Fibroblast of the conjunctiva (primary cell): ENCODE measurements around the gene FLCN.
"Not testable (repeated sequence)": the region's sequence is repeated elsewhere in the genome, so short reads cannot be mapped to it uniquely, and the experiment has no call there.

Experiments used
- DNase-seq: peaks from one replicate; pipeline ENCODE4 v3.0.0-alpha.2; 2010; ENCODE audit warnings: low read depth

FLCN gene

DNA sequence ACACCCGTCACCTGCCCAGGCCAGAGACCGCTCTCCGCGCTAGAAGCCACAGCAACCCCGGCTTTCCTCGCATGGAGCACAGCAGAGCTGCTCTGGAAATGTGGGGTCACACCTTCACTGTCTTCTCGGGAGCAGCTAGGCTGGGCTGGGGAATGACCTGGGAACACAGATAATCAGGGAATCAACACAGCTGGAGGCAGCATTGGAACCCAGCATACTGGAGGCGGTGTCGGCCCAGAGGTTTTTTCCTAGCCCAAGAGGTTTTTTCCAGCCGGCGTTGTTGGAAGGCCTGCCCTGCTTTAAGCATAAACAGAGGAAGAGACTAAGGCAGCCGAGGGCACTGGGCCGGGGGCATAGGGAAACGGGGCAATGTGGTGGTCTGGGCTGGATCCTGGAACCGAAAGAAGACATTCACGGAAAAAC lies 30.0 kb downstream of the FLCN start:
- DNase-seq: no peak

DNA sequence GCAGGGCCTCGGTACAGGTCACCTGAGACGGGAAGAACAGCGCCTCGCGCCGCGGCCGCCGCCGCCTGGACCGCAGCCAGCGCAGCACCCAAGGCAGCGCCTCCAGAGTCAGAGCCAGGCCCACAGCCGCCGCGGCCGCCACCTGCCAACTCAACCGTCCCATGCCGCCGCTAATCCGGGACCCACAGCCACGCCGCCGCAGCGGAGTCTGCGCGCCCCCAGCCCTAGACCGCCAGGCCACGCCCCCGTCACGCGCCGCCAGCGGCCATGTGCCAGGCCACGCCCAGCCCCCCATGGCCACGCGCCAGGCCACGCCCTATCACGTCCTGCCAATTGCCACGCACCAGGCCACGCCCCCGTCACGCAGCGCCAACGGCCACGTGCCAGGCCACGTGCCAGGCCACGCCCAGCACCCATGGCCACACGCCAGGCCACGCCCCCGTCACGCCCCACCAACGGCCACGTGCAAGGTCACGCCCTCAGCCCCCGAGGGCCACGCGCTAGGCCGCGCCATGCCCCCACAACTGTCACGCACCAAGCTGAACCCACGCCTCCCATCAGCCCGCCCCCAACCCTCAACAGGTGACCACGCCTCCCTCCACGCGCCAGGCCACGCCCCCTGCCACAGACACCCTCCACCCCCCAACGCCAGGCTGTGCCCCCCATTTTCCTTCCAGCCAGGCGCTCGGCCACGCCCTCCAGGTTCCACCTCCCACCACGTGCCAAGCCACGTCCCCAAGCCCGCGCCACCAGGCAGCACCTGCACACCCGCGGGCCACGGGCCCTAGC lies 30.6 kb downstream of the FLCN start, which contains the start of gene PLD6:
TSS of gene PLD6 (minus strand) at position 210 of the 789 bp plus-strand sequence. CDS start at position 163, 47 bp downstream.
- peak; percentile 71 for DNase-seq

DNA sequence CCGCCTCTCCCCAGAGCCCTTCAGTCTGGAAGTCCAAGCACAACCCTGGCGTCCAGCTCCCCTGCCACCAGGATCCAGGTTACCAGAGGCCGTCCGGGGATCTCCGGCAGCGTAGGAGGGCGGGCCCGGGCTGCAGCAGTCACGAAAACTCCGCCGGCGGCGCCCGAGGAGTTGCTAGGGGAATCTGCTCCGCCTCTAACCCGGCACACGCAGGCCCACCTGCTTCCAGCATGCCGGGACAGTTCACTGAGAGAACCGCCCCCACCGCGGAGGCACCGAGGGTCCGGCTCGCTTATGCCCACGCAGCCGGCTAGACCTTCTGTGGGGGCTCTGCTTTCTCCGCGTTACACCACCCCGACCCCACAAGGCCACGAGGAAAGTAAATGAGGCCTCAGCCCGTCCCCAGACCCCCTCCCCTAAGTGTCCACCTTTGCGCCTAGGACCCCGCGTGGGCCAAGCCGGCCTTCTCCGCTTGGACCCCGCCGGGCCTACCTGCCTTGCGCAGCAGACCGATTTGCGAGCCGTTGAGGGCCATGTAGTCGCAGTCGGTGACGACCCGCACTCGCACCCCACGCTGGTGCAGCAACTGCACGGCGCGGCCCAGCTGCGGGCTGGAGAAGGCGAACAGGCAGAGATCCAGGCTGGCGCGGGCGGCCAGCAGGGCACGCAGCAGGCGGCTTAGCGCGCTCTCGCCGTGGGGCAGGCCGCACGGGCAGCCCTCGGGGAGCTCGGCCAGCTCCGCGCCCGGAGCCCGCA lies 31.4 kb downstream of the FLCN start:
- DNase-seq: no peak

DNA sequence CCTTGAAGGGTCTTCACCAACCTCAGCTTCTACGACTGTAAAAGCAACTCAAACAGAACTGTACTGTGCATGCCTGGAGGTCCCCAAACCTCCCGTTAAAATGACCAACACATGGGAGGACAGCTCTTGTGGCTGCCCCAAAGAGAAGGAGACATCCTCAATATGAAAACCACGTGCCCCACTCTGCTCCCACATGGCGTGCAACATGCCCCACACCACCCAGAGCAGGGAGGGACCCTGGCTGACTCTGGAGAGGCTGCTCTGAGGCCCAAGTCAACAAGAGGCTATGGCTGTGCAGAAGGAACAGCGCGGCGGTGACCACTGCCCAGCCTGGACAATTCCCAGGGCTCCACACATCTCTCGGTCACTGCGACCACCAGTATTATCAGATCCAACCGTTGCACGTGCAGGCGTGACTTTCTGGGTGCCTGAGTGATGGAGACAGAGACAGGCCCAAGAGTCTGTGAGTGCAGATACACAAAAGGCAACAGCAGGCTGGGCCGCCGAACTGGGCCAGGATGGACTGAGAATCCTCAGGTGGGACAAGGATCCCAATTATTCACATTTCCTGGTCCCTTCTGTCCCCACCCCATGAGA lies 32.2 kb downstream of the FLCN start:
- no peak for DNase-seq

DNA sequence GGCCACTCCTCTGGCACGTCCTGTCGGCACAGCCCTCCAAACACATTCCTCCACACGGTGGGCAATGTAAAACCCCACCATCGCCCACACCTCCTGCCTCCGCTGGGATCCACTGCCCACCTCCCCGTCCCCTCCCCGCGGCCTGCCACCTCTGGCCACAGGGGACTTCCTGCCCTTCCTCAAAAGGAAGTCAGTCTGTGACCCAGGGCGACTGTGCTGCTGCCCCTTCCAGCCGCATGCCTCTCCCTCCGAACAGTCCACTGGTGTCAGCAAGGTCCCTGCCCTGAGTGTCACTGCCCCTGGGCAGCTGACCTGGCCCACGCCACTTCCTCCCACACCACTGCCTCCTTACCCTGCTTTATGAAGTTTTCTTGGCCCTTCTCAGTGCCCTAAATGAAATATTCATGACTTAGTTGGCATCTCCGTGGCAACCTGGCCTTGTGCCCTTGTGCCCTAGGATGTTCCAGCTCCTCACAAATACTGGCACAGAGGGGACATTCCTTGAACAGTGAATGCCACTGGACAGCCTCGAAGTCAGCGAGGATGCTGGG lies 32.9 kb downstream of the FLCN start:
- DNase-seq: no peak

DNA sequence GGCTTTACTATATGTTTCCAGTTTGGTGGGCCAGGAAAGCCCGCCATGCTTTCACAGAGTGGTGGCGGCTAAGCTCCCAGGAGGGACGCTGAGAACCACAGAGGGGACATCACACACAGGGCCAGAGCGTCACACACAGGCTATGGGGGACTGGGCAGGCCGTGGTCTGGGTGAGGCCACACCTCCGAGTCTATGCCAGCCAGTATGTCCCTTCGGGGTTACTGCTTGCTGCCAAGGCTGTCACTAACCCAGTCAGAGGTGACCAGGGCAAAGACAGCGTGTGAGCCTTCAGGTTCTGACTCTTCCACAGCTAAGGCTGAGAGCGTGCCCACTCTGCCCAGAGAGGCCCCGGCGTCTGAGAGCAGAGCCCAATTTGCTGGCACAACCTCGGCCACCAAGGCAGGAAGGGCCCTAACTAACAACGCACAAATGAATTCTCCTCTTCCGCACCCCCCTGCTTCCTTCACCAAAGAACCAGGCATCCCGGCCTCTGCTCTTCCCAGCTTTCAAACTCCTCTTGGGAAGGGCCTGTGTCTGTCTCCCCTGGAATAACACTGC lies 33.7 kb downstream of the FLCN start:
- DNase-seq: no peak

DNA sequence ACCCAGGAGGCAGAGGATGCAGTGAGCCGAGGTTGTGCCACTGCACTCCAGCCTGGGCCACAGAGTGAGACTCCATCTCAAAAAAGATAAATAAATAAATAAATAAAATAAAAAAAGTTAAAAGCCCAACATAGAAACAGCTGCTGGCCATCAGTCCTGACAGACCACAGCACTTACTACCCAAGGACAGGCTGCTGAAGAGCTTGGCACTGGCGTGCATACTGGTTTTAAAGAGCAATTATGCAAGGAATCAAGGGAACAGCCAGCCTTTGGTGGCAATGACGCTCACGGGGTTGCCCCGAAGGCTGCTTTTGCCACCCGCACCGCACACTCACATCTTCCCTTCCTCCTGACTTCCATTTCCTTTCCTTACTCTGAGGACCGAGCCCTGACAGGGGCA lies 35.1 kb downstream of the FLCN start:
- no peak for DNase-seq

DNA sequence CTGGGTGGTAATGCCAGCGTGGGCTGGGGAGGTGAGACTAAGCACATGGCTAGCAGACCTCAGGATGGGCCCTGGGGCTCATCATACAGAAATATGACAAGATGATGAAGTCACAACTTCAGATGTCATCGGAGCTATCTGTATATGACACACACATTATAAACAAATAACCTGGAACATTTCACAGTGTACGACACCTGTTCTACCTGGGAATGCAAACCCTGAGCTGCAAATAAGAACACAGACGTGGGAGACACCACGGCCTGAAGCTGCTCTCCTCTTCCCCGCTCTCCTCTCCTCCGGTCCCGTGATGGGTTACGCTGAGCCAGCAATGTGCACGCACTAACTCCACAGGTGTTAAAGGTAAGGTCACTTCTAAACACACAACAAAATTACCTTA lies 35.7 kb downstream of the FLCN start:
- no peak for DNase-seq

DNA sequence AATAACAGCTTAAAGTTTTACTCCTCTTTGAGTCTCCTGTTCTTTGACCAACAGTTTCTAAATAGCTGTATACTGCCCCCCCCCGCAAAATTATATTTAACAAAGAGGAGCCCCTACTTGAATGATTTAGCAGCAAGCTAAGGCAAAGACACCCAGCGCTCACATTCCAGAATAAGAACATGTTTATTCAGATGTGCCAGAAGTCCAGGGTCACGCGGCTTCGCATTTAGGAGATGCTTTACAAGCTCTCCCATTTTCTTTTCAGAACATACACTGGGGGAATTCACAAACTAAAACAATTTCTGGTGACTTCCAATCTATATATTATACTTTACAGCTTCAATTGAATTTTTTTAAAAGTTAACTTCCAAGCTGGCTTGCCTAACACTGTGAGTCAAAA lies 36.1 kb downstream of the FLCN start:
- no peak for DNase-seq

DNA sequence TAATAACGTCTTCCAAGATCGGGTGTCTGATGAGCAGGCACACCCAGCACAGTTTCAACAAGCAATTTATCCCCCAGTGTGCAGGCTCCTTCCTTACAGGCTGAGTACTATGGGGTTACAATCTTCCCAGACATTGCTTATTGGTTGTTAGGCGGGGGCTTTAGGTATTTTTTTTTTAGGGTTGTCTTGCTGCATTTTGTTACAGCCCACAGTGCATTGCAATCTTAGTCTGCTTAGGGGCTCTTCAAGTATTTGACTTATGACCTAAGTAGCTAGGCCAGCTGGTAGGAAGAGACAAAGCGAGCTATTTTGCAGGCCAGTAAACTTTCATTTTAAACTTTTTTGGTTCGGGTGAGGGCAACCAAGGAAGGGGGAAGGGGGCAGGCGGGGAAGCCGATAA lies 36.7 kb downstream of the FLCN start:
- DNase-seq: no peak

DNA sequence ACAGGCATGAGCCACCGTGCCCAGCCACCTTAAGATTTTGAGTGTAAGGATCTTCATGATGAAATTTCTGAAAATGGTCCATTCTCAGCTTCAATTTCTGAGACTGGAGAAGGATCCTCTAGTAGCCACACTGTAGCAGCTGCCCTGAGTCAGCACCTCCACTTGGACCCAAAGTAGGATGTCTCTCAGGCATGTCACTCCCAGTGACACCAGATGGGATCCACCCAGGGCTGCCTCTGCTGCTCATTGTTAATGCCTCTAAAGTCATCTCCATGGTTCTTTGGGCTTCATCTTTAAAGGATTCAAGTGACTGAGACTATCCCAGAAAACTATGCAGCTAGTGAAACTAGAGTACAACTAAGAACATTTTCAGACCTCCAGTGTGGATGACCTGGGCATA lies 38.7 kb downstream of the FLCN start:
- no peak for DNase-seq

DNA sequence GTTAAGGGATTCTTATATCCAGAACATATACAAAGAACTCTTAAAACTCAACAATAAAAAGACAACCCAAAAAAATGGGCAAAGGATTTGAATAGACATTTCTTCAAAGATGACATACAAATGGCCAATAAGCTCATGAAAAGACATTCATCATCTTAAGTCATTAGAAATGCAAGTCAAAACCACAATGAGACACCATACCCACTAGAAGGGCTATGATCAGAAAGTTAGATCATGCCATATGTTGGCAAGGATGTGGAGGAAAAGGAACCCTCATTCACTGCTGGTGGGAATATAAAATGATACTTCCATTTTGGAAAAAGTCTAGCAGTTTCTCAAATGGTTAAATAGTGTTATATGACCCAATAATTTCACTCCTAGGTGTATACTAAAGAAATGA lies 40.2 kb downstream of the FLCN start:
- DNase-seq: no peak

DNA sequence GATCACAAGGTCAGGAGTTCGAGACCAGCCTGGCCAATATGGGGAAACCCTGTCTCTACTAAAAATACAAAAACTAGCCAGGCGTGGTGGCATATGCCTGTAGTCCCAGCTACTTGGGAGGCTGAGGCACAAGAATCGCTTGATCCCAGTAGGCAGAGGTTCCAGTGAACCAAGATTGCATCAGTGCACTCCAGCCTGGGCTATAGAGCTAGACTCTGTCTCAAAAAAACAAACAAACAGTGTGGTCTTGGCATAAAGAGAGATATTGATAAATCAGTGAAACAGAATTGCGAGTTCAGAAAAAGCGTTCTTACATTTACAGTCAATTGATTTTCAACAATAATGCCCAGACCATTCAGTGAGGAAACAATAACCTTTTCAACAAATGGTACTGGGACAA lies 41.5 kb downstream of the FLCN start:
- not testable (repeated sequence) for DNase-seq

DNA sequence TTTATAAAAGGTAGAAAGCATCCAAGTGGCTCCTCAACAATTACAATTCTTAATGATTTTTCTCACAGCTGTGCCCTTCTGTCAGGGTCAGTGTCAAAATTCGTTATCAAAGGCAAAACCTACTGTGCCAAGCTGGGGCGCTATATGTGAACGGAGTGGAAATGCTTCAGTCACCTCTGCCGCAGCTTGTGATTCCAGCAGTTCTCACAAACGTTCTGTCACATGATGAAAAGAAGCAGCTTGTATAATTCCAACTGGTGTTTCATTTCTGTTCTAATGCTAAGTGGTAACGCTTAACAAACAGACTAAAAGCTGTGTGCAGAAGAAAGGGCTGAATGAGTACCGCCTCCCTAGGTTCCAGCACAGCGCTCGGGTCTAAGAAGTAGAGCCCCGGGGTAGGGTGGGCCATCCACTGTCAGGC lies 45.0 kb downstream of the FLCN start:
- no peak for DNase-seq

DNA sequence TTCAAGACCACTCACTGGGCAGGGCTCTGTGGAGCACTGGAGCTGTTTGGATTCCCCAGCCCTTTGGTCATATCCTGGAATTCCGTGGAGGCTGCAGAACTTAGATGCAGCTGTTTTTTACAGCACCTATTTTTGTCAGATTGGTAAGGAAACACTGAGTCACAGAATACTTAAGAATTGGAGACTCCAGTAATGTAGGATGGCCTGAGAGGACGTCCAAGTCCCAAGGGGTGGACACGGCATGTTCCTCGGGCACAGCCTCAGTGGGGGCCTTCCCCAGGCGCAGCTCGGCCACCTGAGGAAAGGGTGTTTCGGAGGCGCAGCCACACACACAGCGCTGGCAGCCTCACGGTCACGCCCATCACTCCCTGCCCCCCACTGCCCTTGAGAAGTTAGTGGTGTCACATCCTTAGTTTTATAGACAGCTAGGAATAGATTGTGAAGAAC lies 45.6 kb downstream of the FLCN start:
- DNase-seq: no peak

DNA sequence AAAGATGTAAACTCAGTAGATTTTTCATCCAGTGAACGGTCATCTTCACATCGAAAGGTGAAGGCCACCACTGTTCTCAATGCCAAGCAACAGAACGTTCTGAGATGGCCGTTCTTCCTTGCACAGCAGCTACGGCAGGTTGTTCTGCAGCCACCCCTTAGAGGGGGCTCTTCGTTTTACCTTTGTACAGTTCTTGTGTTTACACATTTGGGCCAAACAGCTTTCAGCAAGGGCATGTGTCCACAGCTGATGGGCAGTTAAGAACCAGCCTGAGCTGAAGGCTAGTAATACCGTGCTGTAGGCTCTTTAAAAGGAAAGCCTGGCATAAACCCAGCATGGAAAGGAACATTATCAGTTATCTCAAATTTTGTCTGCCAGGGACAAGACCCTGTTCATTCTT lies 46.8 kb downstream of the FLCN start:
- DNase-seq: no peak

DNA sequence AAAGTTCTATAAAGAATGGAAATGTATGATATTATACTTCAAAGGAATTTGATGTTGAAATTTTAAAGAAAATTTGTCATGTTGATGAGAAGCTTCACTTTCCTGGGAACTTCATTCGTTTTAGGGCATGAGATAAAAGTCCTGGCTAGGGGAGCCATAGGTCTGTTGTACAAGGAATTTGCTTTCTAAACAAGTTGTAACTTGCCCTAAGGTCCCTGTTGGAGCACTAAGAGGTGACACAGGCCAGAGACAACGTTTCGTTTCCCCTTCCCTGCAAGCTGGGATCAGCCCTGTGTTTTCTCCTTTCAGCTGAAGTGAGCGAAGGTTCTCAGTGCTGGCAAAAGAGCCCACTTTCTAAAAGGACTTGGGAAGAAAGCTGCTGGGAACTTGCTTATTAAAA lies 47.4 kb downstream of the FLCN start:
- no peak for DNase-seq

DNA sequence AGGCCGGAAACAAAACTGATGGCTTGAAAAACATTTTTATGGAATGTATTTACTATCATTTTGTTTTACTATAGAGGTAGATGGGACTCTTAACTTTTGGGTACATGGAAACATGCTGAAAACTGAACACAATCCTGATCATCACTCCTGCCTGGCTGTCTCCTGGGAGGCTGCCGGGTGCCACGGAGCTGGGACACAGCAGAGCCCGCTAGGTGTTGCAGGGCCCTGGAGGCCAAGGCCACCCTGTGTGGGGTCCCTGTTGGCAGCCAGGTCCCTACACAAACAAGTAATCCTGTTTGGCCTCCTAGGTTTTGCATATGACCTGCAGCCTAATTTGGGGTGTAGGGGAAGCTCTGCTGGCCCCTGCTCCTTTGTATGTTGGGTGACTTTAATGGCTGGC lies 48.4 kb downstream of the FLCN start:
- DNase-seq: no peak

DNA sequence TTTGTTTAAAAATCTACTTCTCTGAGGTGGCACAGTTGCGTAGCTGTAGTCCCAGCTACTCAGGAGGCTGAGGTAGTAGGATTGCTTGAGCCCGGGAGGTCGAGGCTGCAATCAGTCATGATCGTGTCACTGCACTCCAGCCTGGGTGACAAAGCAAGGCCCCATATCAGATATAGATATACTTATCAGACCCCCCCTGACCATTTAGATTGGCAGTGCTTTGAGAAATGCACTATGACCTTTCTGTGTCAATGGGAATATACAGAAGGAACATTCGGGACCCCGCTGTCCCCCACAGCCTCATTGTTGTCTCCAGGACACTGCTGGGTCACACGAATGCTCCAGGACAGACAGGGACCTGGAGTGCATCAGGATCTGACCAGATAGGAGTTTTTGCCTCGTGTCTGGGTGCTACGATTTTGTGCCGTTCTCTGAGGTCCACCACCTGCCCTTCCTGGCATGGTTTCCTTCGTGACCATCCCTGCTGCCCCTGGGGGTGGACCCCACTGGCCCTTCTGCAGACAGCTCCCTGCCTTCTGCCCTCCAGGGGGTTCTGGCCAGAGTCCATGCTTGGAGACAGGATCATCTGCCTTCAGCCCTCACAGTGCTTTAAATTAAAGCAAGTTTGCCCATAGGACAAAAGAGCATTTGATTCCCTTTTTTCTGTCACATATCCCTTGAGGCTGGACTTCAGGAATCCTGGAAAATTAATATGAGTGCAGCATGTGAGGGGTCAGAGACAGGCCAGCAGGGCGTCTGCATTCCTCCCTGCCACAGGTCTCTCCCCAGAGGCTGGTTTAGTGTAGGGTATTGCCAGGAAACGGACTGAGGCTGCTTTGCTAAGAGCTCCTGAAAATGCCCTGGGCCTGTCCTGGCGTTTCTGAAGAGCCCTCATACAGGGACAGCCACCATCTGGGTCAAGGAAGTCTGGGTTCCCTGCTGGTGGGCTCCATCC lies 50.1 kb downstream of the FLCN start:
- no peak for DNase-seq

DNA sequence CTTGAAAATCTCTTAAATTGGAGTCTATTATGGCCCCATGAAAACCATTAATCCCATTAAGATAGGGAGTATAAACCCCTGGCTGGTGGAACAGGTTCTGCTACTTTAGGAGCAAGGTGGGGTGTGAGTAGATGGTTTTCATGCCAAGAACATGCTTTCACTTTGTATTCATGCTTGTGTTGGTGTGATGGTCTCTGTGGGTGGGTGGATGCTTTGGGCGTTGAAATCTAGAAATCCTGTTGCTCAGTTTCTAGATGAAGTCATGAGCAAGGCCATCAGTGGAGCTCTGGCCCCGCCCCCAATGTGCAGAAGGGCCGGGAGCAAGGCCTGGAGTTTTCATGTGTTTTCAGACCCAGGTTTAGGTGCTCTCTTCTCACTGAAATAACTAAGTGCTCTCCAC lies 50.9 kb downstream of the FLCN start:
- DNase-seq: no peak
